ENCODE measurements around the gene AARSD1.
"Not testable (repeated sequence)": the region's sequence is repeated elsewhere in the genome, so short reads cannot be mapped to it uniquely, and the experiment has no call there.

AARSD1 gene, protein sequence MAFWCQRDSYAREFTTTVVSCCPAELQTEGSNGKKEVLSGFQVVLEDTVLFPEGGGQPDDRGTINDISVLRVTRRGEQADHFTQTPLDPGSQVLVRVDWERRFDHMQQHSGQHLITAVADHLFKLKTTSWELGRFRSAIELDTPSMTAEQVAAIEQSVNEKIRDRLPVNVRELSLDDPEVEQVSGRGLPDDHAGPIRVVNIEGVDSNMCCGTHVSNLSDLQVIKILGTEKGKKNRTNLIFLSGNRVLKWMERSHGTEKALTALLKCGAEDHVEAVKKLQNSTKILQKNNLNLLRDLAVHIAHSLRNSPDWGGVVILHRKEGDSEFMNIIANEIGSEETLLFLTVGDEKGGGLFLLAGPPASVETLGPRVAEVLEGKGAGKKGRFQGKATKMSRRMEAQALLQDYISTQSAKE

GRCh38 chr17:42964161-42964932, at the start of gene AARSD1:
TSS of gene AARSD1 (minus strand) at chr17:42964454. CDS start at chr17:42964440, 14 bp downstream.
- peak; percentile 33 to 93 (median 79) for DNase-seq

DNA sequence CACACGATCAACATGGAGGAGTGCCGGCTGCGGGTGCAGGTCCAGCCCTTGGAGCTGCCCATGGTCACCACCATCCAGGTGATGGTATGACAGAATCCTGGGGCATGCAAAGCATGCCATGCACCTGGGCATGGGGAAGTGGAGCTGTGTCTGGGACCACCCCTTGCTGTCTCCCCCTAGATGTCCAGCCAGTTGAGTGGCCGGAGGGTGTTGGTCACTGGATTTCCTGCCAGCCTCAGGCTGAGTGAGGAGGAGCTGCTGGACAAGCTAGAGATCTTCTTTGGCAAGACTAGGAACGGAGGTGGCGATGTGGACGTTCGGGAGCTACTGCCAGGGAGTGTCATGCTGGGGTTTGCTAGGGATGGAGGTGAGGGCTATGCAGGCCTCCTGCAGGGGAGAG, 49.0 kb upstream of the AARSD1 start:
- DNase-seq = no peak

GRCh38 chr17:43011728-43012472, 47.6 kb upstream of the AARSD1 start:
- no peak for DNase-seq

- DNase-seq = no peak
Measured at GRCh38 chr17:43010667-43011308, 46.5 kb upstream of the AARSD1 start.

DNA sequence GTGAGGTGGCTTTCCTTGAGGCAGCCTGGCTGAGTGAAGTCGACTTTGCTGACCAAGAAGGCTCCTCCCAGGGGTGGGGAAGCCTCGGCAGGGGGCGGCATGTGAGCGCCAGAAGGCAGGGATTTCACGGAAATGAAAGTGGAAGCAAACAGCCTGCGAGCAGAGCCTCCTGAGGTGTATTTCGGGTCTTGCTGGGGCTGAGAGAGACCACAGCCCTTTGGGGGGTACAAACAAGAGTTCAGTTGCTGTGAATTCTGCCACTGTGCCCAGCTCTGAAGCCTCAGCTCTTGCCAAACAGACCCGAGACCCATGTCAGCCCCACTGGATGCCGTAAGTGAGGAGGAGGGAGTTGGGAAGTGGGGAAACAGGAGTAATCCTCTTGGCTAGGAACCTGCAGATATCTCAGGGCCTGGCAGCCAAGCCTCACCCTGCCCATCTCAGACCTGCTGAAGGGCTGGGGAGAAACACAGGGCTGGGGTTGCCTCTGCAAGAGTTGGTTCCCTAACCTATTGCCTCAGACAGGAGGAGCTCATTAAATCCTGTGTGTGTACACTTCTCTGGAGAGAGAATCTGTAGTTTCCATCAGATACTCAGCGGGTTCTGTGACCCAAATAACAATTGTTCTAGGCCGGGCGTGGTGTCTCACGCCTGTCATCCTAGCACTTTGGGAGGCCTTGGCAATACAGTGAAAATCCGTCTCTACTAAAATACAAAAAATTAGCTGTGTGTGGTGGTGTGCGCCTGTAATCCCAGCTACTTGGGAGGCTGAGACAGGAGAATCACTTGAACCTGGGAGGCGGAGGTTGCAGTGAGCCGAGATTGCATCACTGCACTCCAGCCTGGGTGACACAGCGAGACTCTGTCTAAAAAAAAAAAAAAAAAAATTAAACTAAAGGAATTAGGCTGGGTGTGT, 42.6 kb upstream of the AARSD1 start, which contains the start of gene IFI35:
Gene IFI35 (plus strand): TSS at position 146 of the 913 bp plus-strand sequence. CDS start 164 bp downstream, at position 310.
- DNase-seq = peak in 46 of 51 donors; percentile 10 to 78 (median 56)

DNA sequence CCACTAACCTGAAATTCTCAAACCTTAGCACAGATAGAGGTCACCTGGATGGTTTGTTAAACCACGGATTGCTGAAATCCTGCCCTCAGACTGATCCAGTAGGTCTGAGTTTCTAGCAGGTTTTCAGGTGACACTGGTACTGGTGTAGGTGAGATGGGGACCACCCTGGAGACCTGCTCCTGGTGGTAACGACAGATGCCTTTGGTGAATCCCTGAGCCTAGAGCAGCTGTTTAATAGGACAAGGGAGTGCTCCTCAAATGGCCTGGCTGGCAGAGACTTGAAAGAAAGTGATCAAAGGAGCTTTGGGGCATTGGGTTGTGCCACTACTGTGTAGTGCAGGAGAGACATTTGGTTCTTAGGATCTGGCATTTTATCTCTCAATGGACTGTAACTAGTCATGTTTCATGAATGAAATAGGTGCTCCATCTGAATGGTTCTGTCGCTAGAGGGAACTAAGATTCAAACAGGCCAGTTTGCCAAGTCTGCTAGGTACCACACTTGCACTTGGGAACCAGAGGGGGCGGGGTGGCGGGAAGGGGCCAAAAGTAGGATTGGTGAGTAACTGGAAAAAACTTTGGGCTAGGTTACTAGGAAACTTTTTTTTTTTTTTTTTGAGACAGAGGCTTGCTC, 39.4 kb upstream of the AARSD1 start:
- peak in 1 of 51 donors; percentile 3 for DNase-seq

GRCh38 chr17:43000894-43001293, 36.6 kb upstream of the AARSD1 start:
- DNase-seq = not testable (repeated sequence)

GRCh38 chr17:42999003-42999525, 34.8 kb upstream of the AARSD1 start:
- DNase-seq = no peak

DNA sequence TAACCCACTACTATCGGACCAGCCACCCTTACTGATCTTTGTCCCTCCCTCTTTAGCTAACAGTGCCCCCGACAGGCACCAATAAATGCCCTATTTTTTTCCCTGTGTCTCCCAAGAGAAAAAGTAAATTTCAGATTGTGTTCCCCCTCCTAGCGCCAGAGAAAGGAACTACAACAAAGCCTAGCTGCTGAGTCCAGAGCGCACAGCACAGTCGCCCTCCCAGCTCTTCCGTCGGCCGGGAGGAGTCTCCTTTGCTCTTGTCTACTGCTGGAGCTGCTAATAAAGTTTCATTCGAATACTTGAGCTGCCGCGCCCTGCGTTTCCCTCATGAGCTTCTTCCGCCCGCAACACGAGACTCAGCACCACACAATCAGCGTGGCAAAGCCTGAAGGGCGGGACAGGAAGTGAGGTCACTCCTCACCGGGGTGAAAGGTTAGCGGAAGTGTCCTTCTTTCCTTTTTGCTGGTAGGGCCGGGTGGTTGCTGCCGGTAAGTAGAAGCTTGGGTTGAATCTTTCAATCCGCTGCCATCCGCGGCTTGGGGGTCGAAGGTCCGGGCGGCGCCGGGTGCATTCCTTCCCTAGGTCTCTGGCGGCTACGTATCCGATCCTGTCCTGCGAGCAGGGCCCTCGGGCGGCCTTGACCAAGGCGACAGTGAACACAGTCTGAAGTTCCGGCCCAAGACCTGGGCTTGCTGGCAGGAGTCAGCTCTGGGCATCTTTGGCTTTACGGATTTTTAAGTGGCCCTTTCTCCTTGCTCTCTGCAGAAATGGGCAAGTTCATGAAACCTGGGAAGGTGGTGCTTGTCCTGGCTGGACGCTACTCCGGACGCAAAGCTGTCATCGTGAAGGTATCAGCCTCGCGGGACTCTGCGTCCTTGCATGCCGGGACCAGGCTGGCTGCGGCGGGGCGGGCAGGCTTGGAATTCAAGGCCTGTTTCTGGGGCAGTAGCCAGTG, 34.0 kb upstream of the AARSD1 start, which contains the start of gene RPL27:
Gene RPL27 (plus strand): TSS at position 436 of the 955 bp plus-strand sequence. CDS start 332 bp downstream, at position 768.
- peak; percentile 51 to 99 (median 97) for DNase-seq

GRCh38 chr17:42997390-42997983, 33.2 kb upstream of the AARSD1 start:
- DNase-seq = no peak

DNA sequence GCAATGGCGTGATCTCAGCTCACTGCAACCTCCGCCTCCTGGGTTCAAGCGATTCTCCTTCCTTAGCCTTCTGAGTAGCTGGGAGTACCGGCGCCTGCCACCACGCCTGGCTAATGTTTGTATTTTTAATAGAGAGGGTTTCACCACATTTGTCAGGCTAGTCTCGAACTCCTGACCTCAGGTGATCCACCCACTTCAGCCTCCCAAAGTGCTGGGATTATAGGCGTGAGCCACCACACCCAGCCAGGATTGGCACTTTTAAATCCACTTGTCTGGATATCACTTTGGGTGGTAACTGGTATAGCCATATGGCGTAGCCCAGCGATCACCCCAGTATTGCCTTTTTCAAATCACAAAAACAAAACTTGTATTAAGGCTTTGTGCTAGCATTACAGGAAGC, 29.7 kb upstream of the AARSD1 start:
- DNase-seq = not testable (repeated sequence)

GRCh38 chr17:42992872-42993271, 28.6 kb upstream of the AARSD1 start:
- DNase-seq = no peak

GRCh38 chr17:42991471-42991870, 27.2 kb upstream of the AARSD1 start:
- DNase-seq = no peak

- no peak for DNase-seq
Measured at GRCh38 chr17:42989726-42990652, 25.7 kb upstream of the AARSD1 start.

DNA sequence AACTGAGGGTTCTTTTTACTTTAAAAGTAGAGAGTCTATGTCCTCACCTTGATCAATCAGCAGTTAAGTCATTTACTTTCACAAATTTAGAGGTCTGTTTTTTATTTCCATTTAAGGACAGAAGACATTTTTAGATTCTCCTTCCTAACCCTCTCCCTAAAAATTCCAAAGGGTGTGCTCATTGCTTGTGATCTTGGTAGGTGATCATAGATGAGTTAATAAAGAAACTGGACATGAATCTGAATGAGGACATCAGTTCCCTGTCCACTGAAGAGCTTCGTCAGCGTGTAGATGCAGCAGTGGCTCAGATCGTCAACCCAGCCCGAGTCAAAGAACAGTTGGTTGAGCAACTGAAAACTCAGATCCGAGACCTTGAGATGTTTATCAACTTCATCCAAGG, 24.9 kb upstream of the AARSD1 start:
- DNase-seq = no peak

DNA sequence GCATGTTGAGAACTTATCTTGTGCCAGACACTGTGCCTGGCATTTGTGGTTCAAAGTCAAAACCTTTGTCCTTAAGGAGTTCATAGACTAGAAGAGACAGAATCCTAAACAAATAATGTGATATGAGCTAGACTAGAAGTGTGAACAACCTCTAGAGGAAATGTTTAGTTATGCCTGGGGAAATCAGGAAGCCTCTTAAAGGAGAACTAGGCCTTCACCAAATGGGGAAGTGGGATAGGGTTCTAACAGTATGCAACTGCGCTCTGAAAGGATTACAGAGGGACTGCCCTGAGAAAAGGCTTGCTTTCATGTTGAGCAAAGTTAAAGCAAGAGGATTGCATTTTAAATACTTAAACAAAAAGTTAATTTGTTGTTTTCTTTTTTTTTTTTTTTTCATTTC, 21.0 kb upstream of the AARSD1 start:
- no peak for DNase-seq
